Measurements from ENCODE around the gene WWC2. TPM values are rescaled to one million over a fixed set of nuclear protein-coding genes. Genes with fewer than 3 reads are reported as not detected.
"Not testable (repeated sequence)": the region's sequence is repeated elsewhere in the genome, so short reads cannot be mapped to it uniquely, and the experiment has no call there.

The WWC2 gene
- total RNA-seq, 1 experiment from 2014 or later = 16.0 TPM

- DNase-seq = no peak
- Histone ChIP-seq H3K4me3 (no peak overlapping the region), H3K9me3 (no peaks in the 10 kb centered on the region), H3K27me3 (no peaks in the 10 kb centered on the region), H3K36me3 (peaks cover 4% of the 10 kb centered on the region)
These were observed 204.2 kb downstream of the WWC2 start for GRCh38 chr4:183303301-183303700.

- peaks cover 4% of the 10 kb centered on the region for H3K36me3 ChIP-seq
- no peak overlapping the region for H3K4me3 ChIP-seq
- H3K27me3 ChIP-seq = no peaks in the 10 kb centered on the region
- H3K9me3 ChIP-seq = no peaks in the 10 kb centered on the region
- no peak for DNase-seq
These were observed 205.0 kb downstream of the WWC2 start for GRCh38 chr4:183304067-183304466.

- no peaks in the 10 kb centered on the region for H3K9me3 ChIP-seq
- H3K36me3 ChIP-seq = peaks cover 4% of the 10 kb centered on the region
- no peak for DNase-seq
- H3K4me3 ChIP-seq = no peak overlapping the region
- no peaks in the 10 kb centered on the region for H3K27me3 ChIP-seq
These were observed 205.5 kb downstream of the WWC2 start for GRCh38 chr4:183304538-183304937.

- DNase-seq = no peak
- H3K36me3 ChIP-seq = peaks cover 4% of the 10 kb centered on the region
These were observed 207.8 kb downstream of the WWC2 start for GRCh38 chr4:183306811-183307210.

GRCh38 chr4:183312841-183313240 is 213.8 kb downstream of the WWC2 start:
- H3K36me3 ChIP-seq = 0 out of 2 replicates have a peak, but pooled peaks cover 2% of the 10 kb centered on the region
- H3K4me3 ChIP-seq = no peak overlapping the region
- DNase-seq = no peak
- no peaks in the 10 kb centered on the region for H3K9me3 ChIP-seq
- no peaks in the 10 kb centered on the region for H3K27me3 ChIP-seq

More at GRCh38 chr4:183306811-183307210, 207.8 kb downstream of the WWC2 start:
- Histone ChIP-seq H3K9me3 (no peaks in the 10 kb centered on the region), H3K4me3 (no peak overlapping the region), H3K27me3 (no peaks in the 10 kb centered on the region)

GRCh38 chr4:183314336-183314735 is 215.3 kb downstream of the WWC2 start:
- Histone ChIP-seq H3K27me3 (no peaks in the 10 kb centered on the region), H3K36me3 (0 out of 2 replicates have a peak, but pooled peaks cover 2% of the 10 kb centered on the region), H3K4me3 (no peak overlapping the region), H3K9me3 (no peaks in the 10 kb centered on the region)
- no peak for DNase-seq

- H3K27me3 ChIP-seq = no peaks in the 10 kb centered on the region
- 0 out of 2 replicates have a peak, but pooled peaks cover 2% of the 10 kb centered on the region for H3K36me3 ChIP-seq
- no peak overlapping the region for H3K4me3 ChIP-seq
- no peak for DNase-seq
- H3K9me3 ChIP-seq = no peaks in the 10 kb centered on the region
These were observed 215.7 kb downstream of the WWC2 start for GRCh38 chr4:183314806-183315205.

- no peak overlapping the region for H3K4me3 ChIP-seq
These were observed 219.6 kb downstream of the WWC2 start for GRCh38 chr4:183318656-183319055.

GRCh38 chr4:183320211-183321059 is 221.4 kb downstream of the WWC2 start, which contains the start of gene CLDN22:
Gene CLDN22, minus strand, starts transcription at chr4:183320276. Its CDS starts 58 bp downstream, at chr4:183320218.
- Histone ChIP-seq H3K27me3 (no peaks in the 10 kb centered on the region), H3K9me3 (no peaks in the 10 kb centered on the region), H3K4me3 (no peak within 1 kb of the TSS), H3K36me3 (no peaks in the 10 kb centered on the region)
- no peak for DNase-seq

More at GRCh38 chr4:183318656-183319055, 219.6 kb downstream of the WWC2 start:
- H3K36me3 ChIP-seq = no peaks in the 10 kb centered on the region
- H3K9me3 ChIP-seq = no peaks in the 10 kb centered on the region
- no peak for DNase-seq
- no peaks in the 10 kb centered on the region for H3K27me3 ChIP-seq

GRCh38 chr4:183321079-183321478 is 222.0 kb downstream of the WWC2 start:
- no peaks in the 10 kb centered on the region for H3K36me3 ChIP-seq
- H3K4me3 ChIP-seq = no peak overlapping the region
- no peak for DNase-seq
- no peaks in the 10 kb centered on the region for H3K27me3 ChIP-seq
- H3K9me3 ChIP-seq = no peaks in the 10 kb centered on the region

GRCh38 chr4:183321516-183321915 is 222.5 kb downstream of the WWC2 start:
- Histone ChIP-seq H3K27me3 (no peaks in the 10 kb centered on the region), H3K4me3 (no peak overlapping the region), H3K36me3 (no peaks in the 10 kb centered on the region), H3K9me3 (0 out of 2 replicates have a peak, but pooled peaks cover under 1% of the 10 kb centered on the region)
- DNase-seq = no peak

GRCh38 chr4:183322326-183322725 is 223.3 kb downstream of the WWC2 start, which contains the start of gene CLDN24:
Gene CLDN24, minus strand, starts transcription at chr4:183322426. Its CDS starts 0 bp downstream, at chr4:183322426.
- no peak for DNase-seq
- no peak within 1 kb of the TSS for H3K4me3 ChIP-seq
- no peaks in the 10 kb centered on the region for H3K27me3 ChIP-seq
- H3K9me3 ChIP-seq = 0 out of 2 replicates have a peak, but pooled peaks cover 2% of the 10 kb centered on the region
- H3K36me3 ChIP-seq = no peaks in the 10 kb centered on the region

GRCh38 chr4:183323295-183323694 is 224.2 kb downstream of the WWC2 start:
- H3K36me3 ChIP-seq = no peaks in the 10 kb centered on the region
- no peaks in the 10 kb centered on the region for H3K27me3 ChIP-seq
- DNase-seq = no peak

GRCh38 chr4:183324056-183324455 is 225.0 kb downstream of the WWC2 start:
- DNase-seq, H3K36me3 ChIP-seq, H3K27me3 ChIP-seq, H3K4me3 ChIP-seq, H3K9me3 ChIP-seq: not testable (repeated sequence)

More at GRCh38 chr4:183323295-183323694, 224.2 kb downstream of the WWC2 start:
- 0 out of 2 replicates have a peak, but pooled peaks cover 2% of the 10 kb centered on the region for H3K9me3 ChIP-seq
- H3K4me3 ChIP-seq = no peak overlapping the region

- DNase-seq = no peak
These were observed 225.6 kb downstream of the WWC2 start for GRCh38 chr4:183324619-183325018.

GRCh38 chr4:183326387-183326786 is 227.3 kb downstream of the WWC2 start:
- not testable (repeated sequence) for DNase-seq, H3K9me3 ChIP-seq, H3K27me3 ChIP-seq, H3K4me3 ChIP-seq, H3K36me3 ChIP-seq

More at GRCh38 chr4:183324619-183325018, 225.6 kb downstream of the WWC2 start:
- H3K27me3 ChIP-seq = no peaks in the 10 kb centered on the region
- H3K9me3 ChIP-seq = 0 out of 2 replicates have a peak, but pooled peaks cover 2% of the 10 kb centered on the region
- H3K36me3 ChIP-seq = no peaks in the 10 kb centered on the region
- no peak overlapping the region for H3K4me3 ChIP-seq

- H3K36me3 ChIP-seq = no peaks in the 10 kb centered on the region
- no peak overlapping the region for H3K4me3 ChIP-seq
- 0 out of 2 replicates have a peak, but pooled peaks cover 2% of the 10 kb centered on the region for H3K9me3 ChIP-seq
- no peak for DNase-seq
- no peaks in the 10 kb centered on the region for H3K27me3 ChIP-seq
These were observed 227.8 kb downstream of the WWC2 start for GRCh38 chr4:183326853-183327252.

All from MG63 (cell line).